ENCODE data around the gene EGR1. TPM values are rescaled to one million over a fixed set of nuclear protein-coding genes. Genes with fewer than 3 reads are reported as not detected.

The EGR1 gene
- total RNA-seq, 1 experiment from 2014 or later: 173 TPM

DNA sequence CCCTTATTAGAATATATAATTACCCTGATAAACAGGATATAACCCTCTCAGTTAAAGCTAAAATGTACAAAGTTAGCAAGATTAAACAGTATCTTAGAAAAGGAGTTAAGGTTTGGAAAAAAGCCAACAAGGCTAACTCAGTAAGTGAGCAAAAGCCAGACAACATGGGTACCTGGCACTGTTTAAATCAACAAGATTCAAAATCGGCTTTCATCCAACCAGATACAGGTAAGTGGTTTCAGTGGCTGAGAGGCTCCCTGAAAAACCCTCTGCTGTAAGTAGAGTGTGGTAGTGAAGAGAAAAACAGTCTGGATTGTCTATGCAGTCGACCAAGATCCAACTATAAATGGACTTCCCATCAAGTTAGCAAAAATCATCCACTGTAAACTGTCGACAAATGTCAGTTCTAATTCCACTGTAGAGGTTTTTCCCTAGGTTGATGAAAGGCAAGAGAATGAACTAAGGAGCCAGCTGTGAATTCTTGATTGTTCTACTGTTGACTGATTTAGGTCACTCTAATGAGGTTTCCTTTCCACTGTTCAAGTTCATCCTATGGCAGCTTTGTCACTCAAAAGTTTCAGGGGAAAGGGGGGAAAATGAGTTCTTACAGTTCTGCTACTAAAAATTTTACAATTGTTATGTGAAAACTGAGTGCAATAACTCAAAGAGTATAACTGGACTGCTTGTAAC lies 50.4 kb downstream of the EGR1 start:
- RAD21 ChIA-PET (ENCODE audit: low non-redundant PET in 1 of 2, low total read pairs in 2 of 2, uncharacterized antibody in 2 of 2, unreplicated experiment in 2 of 2): no interaction called here
- DNase-seq (ENCODE audit: low read depth, low spot score) (no peak), ATAC-seq (no peak)
- CTCF ChIA-PET: no interaction called here
- Histone ChIP-seq H3K79me2 (ENCODE audit: insufficient read depth, low read length) (peaks cover 93% of the 10 kb centered on the region), H4K20me1 (ENCODE audit: insufficient read depth) (peaks cover 29% of the 10 kb centered on the region), H3K4me2 (ENCODE audit: low read length) (no peak overlapping the region), H3K4me1 (ENCODE audit: control insufficient read depth in 1 of 2, insufficient read depth in 2 of 2, low read length in 2 of 2) (no peaks in the 10 kb centered on the region), H3K9ac (ENCODE audit: low read length) (no peak overlapping the region), H3K36me3 (ENCODE audit: control insufficient read depth in 1 of 2, insufficient read depth in 2 of 2, low read length in 2 of 2) (peaks cover 50 to 73% of the 10 kb centered on the region in 2 experiments), H2AFZ (ENCODE audit: low read depth, low read length, poor library complexity, severe bottlenecking) (no peak overlapping the region), H3K9me3 (ENCODE audit: control insufficient read depth in 1 of 2, insufficient read depth in 1 of 2, low read depth in 1 of 2, low read length in 2 of 2) (no peaks in the 10 kb centered on the region), H3K4me3 (replicated peaks in 1 of 2; ENCODE audit: low read depth in 1 of 2, low read length in 2 of 2) (no peak overlapping the region), H3K9me2 (ENCODE audit: insufficient read depth) (no peaks in the 10 kb centered on the region), H3K27me3 (ENCODE audit: insufficient read depth, low read length) (no peaks in the 10 kb centered on the region), H3K27ac (ENCODE audit: low read depth, low read length) (no peak overlapping the region)
- BruUV-seq (replicated peaks): TSS peak; percentile 16
- intact Hi-C loops (cut with micrococcal nuclease): no loop called here
- POLR2A ChIA-PET: no interaction called here
- TF ChIP-seq CBX3 (IDR thresholded peaks at IDR 0.05; ENCODE audit: low read depth) (no peak), SIN3A (IDR thresholded peaks at IDR 0.05; ENCODE audit: low read depth) (no peak), EZH2phosphoT487 (IDR thresholded peaks at IDR 0.05; ENCODE audit: borderline replicate concordance) (no peak), SRF (IDR thresholded peaks at IDR 0.05; ENCODE audit: low read depth) (no peak), ZFX (IDR thresholded peaks at IDR 0.05) (no peak), EGR1 (IDR thresholded peaks at IDR 0.05; ENCODE audit: low read depth) (no peak), FOSL1 (IDR thresholded peaks at IDR 0.05; ENCODE audit: low read depth) (no peak), ELF1 (IDR thresholded peaks at IDR 0.05; ENCODE audit: borderline replicate concordance, low read depth) (no peak), JUND (IDR thresholded peaks at IDR 0.05) (no peak), EZH2 (IDR thresholded peaks at IDR 0.05) (no peak), POLR2A (IDR thresholded peaks at IDR 0.05; ENCODE audit: borderline replicate concordance, extremely low read depth, insufficient read depth, insufficient read length) (no peak)
- TF ChIP-seq, protein P1, sequence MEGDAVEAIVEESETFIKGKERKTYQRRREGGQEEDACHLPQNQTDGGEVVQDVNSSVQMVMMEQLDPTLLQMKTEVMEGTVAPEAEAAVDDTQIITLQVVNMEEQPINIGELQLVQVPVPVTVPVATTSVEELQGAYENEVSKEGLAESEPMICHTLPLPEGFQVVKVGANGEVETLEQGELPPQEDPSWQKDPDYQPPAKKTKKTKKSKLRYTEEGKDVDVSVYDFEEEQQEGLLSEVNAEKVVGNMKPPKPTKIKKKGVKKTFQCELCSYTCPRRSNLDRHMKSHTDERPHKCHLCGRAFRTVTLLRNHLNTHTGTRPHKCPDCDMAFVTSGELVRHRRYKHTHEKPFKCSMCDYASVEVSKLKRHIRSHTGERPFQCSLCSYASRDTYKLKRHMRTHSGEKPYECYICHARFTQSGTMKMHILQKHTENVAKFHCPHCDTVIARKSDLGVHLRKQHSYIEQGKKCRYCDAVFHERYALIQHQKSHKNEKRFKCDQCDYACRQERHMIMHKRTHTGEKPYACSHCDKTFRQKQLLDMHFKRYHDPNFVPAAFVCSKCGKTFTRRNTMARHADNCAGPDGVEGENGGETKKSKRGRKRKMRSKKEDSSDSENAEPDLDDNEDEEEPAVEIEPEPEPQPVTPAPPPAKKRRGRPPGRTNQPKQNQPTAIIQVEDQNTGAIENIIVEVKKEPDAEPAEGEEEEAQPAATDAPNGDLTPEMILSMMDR (IDR thresholded peaks at IDR 0.05 in 2 of 3, conservative IDR thresholded peaks at IDR 0.05 in 1 of 3; ENCODE audit: borderline replicate concordance in 1 of 3, insufficient read depth in 1 of 3, low read depth in 2 of 3, low read length in 2 of 3): no peak
- TF ChIP-seq, protein P2, sequence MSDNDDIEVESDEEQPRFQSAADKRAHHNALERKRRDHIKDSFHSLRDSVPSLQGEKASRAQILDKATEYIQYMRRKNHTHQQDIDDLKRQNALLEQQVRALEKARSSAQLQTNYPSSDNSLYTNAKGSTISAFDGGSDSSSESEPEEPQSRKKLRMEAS (IDR thresholded peaks at IDR 0.05): no peak
- TF ChIP-seq, protein P3, sequence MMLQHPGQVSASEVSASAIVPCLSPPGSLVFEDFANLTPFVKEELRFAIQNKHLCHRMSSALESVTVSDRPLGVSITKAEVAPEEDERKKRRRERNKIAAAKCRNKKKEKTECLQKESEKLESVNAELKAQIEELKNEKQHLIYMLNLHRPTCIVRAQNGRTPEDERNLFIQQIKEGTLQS (IDR thresholded peaks at IDR 0.05): no peak
